AG04450 (cell line): ENCODE measurements around the gene FCRL4. TPM values are rescaled to one million over a fixed set of nuclear protein-coding genes. Genes with fewer than 3 reads are reported as not detected.

ENCODE experiments used
- CTCF ChIA-PET: fragments of 300-600, 350-600 bp; formaldehyde crosslinking; extraction: SDS; loops from one replicate; lab custom pipeline; 2022; ENCODE audit warnings: antibody characterized with exemption, inconsistent platforms; lab: Charles Lee
- POLR2A ChIA-PET: fragments of 350-600 bp; formaldehyde crosslinking; extraction: SDS; loops from one replicate; lab custom pipeline; 2021; ENCODE audit warnings: antibody characterized with exemption, inconsistent platforms; lab: Yijun Ruan, JAX
- DNase-seq: peaks from one replicate; pipeline ENCODE4 v3.0.0-alpha.2; 2011; ENCODE audit warnings: low read depth, low spot score
- H3K27ac ChIP-seq: one replicate; pipeline ENCODE4 v1.5.1; 2012; ENCODE audit warnings: low read depth, low read length, control low read depth
- H3K27me3 ChIP-seq: one replicate; pipeline ENCODE4 v1.6.0; 2012; ENCODE audit warnings: low read length; ENCODE audit not compliant: control insufficient read depth, insufficient read depth
- H3K4me3 ChIP-seq: 2 replicates; pipeline ENCODE4 v1.5.1; 2011; ENCODE audit warnings: mild to moderate bottlenecking, low read depth, low read length, control low read depth
- H3K9me3 ChIP-seq: 2 replicates; pipeline ENCODE4 v1.5.1; 2012; ENCODE audit warnings: low read length; ENCODE audit not compliant: control insufficient read depth, insufficient read depth
- polyA plus RNA-seq: library from polyadenylated mRNA; depleted of rRNA; stranded (reverse); fragments of >200 nt; gene quantifications from 2 replicates; pipeline ENCODE4 v1.2.3, GENCODE V29; 2011
- TF ChIP-seq, protein P1 (sequence below): IDR thresholded peaks from 2 replicates; pipeline ENCODE4 v1.5.1; 2011; ENCODE audit warnings: low read depth, low read length, control low read depth, inconsistent platforms

FCRL4 gene
- polyA plus RNA-seq, 1 experiment = not detected

DNA sequence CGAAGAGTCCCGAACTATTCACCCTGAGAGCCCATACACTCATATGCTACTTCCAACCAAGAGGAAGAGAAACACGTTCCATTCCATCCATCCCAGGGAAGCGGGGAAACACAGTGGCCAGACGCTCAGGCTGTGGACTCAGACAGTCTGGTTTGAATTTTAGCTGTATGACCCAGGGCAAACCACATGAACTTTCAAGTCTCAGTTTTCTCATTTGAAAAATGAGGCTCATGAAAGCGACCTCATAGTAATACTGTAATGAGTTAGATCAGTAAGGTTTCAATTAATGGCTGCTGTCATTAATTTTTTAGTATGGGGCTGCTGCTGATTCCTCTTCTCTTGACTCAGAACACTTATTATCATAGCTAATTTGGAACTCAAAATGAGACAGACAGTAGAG, 1.5 kb downstream of the FCRL4 start:
- Histone ChIP-seq H3K9me3 (no peaks in the 10 kb centered on the region), H3K27ac (no peak overlapping the region), H3K27me3 (no peaks in the 10 kb centered on the region), H3K4me3 (no peak overlapping the region)
- no peak for DNase-seq
- TF ChIP-seq, protein P1, sequence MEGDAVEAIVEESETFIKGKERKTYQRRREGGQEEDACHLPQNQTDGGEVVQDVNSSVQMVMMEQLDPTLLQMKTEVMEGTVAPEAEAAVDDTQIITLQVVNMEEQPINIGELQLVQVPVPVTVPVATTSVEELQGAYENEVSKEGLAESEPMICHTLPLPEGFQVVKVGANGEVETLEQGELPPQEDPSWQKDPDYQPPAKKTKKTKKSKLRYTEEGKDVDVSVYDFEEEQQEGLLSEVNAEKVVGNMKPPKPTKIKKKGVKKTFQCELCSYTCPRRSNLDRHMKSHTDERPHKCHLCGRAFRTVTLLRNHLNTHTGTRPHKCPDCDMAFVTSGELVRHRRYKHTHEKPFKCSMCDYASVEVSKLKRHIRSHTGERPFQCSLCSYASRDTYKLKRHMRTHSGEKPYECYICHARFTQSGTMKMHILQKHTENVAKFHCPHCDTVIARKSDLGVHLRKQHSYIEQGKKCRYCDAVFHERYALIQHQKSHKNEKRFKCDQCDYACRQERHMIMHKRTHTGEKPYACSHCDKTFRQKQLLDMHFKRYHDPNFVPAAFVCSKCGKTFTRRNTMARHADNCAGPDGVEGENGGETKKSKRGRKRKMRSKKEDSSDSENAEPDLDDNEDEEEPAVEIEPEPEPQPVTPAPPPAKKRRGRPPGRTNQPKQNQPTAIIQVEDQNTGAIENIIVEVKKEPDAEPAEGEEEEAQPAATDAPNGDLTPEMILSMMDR = no peak
- POLR2A ChIA-PET = no interaction called here
- CTCF ChIA-PET = interaction anchor here (1.4 kb wide), 1 partner anchor 17 kb away, joined by 4 read pairs; no protein-coding TSS in a partner anchor

DNA sequence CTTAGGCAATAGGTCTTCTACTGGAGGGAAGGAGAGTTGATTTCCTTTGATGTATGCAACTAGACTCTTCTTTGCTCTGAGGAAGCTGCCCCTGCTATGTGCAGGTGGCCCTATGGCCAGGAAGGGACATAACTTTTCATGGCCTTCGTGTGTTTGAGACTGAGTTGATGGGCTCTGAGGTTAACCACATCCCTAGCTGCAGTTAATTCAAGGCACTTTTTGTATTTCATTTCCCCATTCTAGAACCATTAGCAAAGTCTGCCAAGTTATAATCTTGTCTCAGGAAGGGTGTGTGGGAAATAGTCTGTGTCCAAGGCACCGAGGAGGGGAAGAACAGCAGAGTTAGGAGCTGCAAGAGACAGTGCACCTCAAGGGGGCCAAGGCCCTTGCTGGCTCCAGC, 2.5 kb downstream of the FCRL4 start:
- no peak overlapping the region for H3K4me3 ChIP-seq
- H3K27ac ChIP-seq = no peak overlapping the region
- TF ChIP-seq, protein P1 = no peak
- POLR2A ChIA-PET = no interaction called here
- no peak for DNase-seq
- CTCF ChIA-PET = interaction anchor here (0.6 to 2.0 kb wide), 2 partner anchors 9 to 15 kb away, joined by 3 to 5 read pairs; no protein-coding TSS in a partner anchor
- no peaks in the 10 kb centered on the region for H3K27me3 ChIP-seq
- no peaks in the 10 kb centered on the region for H3K9me3 ChIP-seq

DNA sequence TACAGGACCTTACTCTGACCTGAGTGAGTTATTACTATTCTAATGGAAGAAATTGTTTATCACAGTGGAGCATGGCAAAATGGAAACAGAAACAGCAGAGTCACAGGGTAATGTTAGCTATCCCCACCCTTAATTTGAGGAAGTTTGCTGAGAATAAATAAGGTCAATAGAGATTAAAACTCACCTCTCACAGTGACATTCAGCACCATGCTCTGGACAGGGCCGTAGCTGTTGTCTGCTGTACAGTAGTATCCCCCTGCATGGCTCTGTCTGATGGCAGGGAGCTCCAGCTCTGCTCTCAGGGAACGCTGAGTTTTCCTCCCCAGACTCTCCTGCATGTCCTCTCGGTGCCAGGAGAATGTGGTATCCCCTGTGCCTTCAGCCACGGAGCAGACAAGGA, 11.9 kb downstream of the FCRL4 start:
- H3K4me3 ChIP-seq = no peak overlapping the region
- H3K9me3 ChIP-seq = no peaks in the 10 kb centered on the region
- ChIA-PET CTCF (no interaction called here), POLR2A (no interaction called here)
- no peak overlapping the region for H3K27ac ChIP-seq
- H3K27me3 ChIP-seq = no peaks in the 10 kb centered on the region
- TF ChIP-seq, protein P1 = no peak
- no peak for DNase-seq

DNA sequence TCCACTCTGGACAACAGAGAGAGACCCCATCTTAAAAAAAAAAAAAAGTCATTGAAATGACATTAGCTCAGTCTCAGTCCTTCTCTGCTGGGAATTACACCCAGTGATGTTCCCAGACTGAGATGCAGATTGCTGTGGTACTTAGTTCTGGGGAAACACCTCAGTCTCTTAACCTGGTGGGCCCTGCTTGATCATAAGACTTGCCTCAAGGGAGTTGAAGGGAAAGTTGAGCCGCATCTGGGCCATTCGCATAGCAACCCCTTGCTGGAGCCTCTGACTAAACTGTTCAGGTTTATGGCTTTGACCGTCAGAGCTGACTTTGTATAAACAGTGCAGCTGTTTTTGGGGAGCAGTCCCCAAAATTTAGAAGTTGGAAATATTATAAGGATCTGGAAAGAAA, 13.4 kb downstream of the FCRL4 start:
- H3K27ac ChIP-seq = no peak overlapping the region
- TF ChIP-seq, protein P1 = no peak
- no peak for DNase-seq
- H3K4me3 ChIP-seq = no peak overlapping the region
- POLR2A ChIA-PET = no interaction called here
- no peaks in the 10 kb centered on the region for H3K27me3 ChIP-seq
- no peaks in the 10 kb centered on the region for H3K9me3 ChIP-seq
- CTCF ChIA-PET = interaction anchor here (1.1 kb wide), 1 partner anchor 428 kb away, joined by 3 read pairs; no protein-coding TSS in a partner anchor

- no peaks in the 10 kb centered on the region for H3K9me3 ChIP-seq
- CTCF ChIA-PET = interaction anchor here (0.7 to 2.7 kb wide), 28 partner anchors 8 to 945 kb away, joined by 3 to 37 read pairs (median 4); a partner anchor contains a TSS
- POLR2A ChIA-PET = no interaction called here
These were observed 17.1 kb downstream of the FCRL4 start for GRCh38 chr1:157580828-157581210.

More at GRCh38 chr1:157580828-157581210, 17.1 kb downstream of the FCRL4 start:
- no peak overlapping the region for H3K27ac ChIP-seq
- H3K27me3 ChIP-seq = no peaks in the 10 kb centered on the region
- H3K4me3 ChIP-seq = no peak overlapping the region
- TF ChIP-seq, protein P1 = no peak
- DNase-seq = no peak
